OCI-M2 (cell line): Measurements from ENCODE around the gene PHC2.

ENCODE experiments used
- DNase-seq: peaks from one replicate; lab custom pipeline; 2025; ENCODE audit not compliant: unreplicated experiment; lab: John Stamatoyannopoulos, UW

PHC2 gene

DNA sequence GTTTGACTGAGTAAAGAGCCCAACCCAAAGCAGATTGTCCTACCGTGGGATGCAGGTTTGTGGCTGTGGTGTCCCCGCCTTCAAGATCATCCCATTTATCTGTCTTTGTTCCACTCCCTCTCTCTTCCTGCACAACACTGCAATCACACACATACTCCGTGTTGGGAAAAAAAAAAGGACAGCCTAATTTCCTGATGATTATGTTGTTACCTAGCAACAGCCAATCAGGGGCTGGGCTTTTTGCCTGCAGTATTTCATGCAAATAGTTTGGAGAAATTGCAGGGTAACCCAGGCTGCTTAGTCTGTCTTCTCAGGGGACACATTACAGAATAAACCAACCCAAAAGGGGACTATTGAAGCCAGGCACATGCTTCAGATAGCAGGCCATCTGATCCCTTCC is 38.3 kb downstream of the PHC2 start:
- DNase-seq = no peak

- no peak for DNase-seq
Observed at GRCh38 chr1:33392206-33392605, 38.7 kb downstream of the PHC2 start.

DNA sequence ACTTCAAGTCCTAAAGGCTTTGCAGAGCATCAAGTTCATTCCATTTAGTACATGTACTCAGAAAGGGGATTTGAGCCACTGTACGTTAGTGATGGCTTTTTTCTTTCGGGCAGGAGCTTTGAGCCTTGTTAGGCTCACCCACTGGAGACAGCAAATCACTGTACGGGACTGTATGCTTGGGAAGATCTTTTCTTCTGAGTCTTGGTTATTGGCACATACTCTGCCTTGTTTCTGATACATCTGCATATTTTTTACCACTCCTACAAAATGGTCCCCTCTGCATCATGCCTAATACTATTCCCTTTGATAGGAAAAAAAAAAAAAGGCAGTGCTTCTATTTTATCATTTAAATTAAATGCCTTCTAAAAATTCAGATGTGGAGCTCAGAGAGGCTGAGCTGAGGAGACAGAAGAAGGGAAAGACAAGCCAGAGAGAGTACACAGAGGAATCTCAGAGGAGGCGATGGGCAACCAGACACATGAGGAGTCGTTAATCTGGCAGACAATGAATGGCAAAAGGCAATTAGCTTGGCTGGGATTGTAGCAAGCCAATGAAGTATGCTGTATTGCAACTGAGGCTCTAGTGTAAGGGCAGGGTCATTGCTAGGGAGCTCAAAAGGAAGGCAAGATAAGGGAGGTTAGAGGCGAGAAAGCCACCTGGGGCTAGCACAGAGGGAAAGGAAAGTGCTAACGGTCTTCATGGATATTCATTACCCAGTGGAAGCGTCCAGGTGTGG is 39.4 kb downstream of the PHC2 start:
- no peak for DNase-seq

- DNase-seq = no peak
Observed at GRCh38 chr1:33390542-33390941, 40.4 kb downstream of the PHC2 start.

DNA sequence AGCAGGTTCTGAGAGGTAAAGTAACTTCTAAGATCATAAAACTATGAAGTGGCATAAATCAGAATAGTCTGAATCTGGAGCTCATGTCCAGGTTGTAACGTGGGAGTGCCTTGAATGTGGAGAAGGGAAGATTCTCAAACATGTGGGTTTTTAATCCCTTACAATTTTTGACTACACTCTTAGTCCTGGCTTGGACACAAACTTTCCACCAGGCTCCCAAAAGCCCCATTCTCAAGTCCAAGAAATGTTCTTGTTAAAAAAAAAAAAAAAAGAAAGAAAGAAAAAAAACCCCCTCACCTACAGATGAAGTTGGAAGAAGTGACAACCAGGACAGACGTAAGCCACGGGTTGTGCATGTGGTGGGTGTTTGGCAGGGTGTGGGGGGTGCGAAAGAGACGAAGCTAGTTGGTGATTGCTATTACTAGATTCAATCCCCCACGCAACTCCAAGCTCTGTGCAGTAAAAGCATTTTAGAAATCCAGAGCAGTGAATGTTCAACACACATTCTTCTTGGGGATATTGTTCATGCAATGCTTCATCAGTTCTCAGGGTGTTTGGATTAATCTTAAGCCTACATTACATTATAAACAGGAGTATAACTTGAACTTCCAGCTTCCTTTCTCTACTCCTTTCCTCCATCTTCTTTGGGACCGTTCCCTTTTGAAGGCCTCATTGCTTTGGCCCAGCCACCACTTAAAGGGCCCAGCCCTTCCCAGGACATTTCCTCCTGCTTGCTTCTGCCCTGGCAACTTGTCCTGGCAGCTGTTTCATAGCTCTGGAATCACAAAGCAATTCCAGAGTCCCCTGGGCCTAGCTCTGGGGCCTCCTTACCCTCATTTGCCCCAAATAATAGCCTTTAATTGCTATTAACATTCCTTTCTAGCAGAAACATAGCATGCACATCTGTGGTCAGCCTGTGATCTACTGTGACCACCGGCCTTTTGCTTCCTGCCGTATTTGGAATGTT is 41.8 kb downstream of the PHC2 start:
- no peak for DNase-seq

DNA sequence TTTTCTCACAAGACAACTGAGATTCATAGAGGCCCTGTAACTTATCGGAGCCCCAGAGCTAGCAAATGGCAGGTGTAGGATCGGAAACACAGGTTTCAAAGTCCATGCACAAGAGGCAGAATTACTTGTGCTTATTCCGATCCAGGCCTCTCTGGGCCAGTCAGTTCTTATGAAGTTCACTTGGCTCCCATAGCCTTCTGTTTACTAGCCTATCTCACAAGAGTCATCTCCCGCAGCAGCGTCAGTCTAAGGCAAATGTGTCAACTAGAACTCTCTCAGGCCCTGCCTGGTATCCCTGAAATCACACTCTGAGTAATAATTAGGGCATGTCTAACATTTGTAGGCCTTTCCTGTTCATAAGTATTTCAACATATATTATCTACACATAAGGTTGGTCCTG is 43.3 kb downstream of the PHC2 start:
- DNase-seq = no peak

DNA sequence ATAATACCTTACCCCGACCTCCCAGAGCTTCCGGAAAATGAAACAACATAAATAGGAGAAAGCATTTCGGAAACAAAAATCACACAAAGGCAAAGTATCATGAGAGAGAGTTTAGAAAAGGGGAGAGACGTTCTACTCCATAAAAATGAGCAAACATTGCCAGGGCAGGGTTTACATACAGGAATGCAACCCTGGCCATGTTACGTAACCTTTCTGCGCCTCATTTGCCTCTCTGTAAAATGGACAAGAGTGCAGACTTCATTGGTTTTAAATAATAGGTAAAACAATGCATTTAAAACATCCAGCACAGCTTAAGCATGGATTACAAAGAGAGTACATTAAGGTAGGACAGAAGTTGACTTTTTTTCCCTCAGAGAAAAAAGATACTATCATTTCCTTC is 45.6 kb downstream of the PHC2 start:
- DNase-seq = no peak

DNA sequence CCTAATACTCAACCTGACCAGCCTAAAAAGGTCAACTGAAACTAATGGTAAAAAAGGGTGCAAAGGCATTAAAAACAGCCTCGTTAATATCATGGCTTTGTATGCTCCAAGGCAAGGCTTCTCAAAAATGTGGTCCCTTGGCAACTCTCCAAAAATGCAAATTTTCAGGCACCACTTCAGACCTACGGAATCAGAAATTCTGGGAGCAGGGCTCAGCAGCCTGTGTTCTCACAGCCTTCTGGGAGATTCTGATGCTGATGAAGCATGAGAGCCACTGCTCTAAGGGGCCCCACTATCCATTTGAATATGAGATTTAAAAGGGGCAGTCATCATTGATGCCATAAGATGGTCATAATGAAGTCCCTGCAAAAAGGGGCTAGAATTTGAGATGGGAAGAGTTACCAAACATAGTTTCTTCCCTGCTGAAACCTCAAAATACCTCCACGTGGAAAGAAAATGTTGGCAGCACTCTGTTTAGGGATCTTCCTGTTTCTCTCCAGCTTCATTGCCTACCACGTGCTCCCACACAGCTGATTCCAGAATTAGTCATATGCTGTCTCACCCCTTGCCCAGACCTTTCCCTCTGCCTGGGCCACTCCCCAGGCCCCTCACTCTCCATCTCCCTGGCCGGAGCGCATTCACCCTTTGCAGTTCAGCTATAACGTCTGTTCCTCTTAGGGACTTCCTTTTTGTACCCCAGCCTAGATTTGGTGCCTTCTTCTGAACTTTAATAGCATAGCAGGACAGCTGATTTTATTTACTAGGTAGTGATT is 46.7 kb downstream of the PHC2 start:
- DNase-seq = no peak

- no peak for DNase-seq
Observed at GRCh38 chr1:33383489-33383888, 47.4 kb downstream of the PHC2 start.

GRCh38 chr1:33382661-33383415 is 48.1 kb downstream of the PHC2 start:
- DNase-seq = no peak

DNA sequence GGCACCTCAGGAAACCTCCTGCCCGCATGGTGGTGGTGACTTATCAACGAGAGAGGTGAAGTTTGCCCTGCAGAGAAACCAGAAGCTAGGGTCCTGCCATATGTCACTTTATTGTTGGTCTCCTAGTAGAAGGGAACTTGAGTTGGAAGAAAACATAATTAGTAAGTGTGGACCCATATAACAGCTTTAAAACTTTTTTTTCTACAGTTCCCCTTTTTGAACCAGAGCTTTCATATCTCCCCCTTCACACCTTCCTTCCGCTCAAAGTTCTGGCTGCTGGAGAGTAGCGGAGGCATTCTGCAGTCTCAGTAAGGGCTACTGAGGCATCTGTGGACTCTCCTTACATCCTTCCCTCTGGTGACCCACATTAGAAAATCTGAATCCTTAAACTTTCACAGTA is 48.9 kb downstream of the PHC2 start:
- no peak for DNase-seq

GRCh38 chr1:33380811-33381210 is 50.1 kb downstream of the PHC2 start:
- no peak for DNase-seq

DNA sequence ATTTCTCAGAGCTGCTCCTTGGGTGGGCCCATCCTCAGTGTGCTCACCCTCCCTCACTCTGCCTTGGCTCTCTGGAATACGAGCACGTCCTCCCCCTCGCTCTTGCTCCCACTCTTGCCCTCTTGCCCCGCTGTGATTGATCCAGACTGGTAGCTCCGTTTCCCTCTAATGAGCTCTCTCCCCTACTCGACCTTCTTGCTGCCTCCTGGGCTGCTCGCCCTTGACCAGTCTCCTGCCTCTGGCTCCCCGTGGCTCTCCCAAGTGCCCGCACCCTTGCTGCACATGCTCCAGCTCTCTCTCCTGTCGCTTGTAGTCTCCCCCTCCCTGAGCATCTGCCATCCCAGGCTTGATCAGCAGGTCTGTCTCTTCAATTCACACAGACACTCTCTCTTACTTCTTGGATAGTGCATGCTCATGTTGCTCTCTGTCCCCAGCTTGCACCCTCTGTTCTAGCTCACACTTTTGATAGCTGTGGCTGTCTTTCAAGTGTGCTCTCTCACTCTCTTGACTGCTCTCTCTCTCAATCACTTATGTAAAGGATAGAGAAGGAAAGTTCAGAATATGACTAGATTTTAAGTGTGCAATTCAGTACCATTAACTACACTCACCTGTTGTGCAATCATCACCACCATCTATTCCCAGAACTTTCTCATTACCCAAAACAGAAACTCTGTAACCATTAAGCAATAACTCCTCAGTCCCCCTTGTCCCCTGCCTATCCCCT is 51.1 kb downstream of the PHC2 start:
- no peak for DNase-seq

GRCh38 chr1:33378976-33379375 is 51.9 kb downstream of the PHC2 start:
- no peak for DNase-seq

GRCh38 chr1:33378524-33378923 is 52.4 kb downstream of the PHC2 start:
- DNase-seq = no peak

DNA sequence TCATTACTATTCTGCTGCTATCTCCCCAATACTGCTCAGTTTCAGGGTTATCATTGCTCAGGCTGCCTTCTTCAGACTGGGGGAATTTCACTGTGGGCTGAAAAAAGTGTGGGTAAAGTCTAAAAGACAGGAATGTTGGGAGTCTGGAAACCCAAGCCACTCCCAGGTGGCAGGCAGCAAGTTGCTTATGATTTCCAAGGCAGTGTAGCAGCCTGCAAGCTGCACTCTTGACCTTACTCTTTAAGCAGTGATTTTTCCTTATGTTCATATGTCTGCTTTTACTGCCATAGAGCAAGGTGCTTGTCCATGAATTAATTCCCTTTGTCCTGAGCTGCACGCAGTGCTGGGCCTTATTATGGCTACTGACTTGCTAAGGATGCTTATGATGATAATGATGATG is 53.1 kb downstream of the PHC2 start:
- no peak for DNase-seq

DNA sequence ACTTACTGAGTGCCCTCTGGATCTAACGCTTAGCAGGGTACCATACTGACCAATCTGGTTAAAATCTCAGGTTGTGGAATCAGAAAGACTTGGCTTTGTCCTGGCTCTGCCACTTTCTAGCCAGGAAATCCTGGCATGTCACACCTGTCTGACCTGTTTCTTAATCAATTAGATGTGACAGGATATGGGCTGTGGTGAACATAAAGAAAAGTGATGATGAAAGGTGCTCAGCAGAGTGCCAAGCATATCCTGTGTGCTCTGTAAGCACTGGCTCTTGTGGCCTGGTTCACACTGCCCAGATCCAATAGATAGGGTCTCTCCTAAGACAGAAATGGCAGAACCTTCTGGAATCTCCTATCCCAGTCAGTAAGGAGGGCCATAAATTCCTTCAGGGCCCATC is 53.9 kb downstream of the PHC2 start:
- DNase-seq = no peak

GRCh38 chr1:33375316-33375715 is 55.6 kb downstream of the PHC2 start:
- DNase-seq = no peak

DNA sequence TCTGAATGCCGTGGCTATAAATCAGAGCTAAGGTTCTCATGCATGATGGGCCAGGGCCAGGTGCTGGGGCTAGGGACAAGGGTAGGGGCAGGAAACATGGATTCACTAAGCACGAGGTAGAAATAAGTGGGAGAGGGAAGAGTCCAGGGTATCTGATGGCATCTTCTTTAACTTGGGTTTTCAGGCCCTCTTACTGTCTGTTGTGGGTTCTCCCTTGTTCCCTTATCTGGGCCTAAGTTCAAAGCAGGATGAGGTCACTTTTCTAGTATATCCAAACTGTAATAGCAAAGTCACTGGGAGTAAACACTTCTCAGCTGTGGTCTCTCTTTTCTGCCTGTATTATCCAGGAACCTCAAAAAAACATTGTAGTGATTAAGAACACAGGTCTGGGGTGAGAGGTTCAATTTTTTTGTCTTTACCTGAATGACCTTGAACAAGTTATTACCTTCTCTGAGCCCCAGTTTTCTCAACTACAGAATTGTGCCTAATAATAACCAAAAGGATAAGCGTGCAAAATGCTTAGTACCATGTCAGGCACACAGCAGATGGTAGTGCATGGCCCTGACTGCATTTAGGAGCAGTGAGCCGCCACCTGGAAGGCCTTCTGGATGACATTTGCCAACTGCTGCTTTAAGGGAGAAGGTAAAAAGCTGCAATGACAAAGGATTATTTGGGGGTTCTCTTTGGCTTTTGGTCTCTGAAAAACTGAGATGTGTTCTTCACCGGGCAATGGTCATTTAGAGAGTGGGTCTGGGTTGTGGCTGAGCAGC is 56.4 kb downstream of the PHC2 start:
- no peak for DNase-seq
